HG02588 (cell line): Measurements from ENCODE around the gene PRPF18.

Experiments
- ATAC-seq: cut with Tn5 transposase; IDR thresholded peaks from one replicate; pipeline ENCODE4 v1.9.1; 2021; ENCODE audit warnings: mild to moderate bottlenecking, moderate library complexity; ENCODE audit not compliant: unreplicated experiment

PRPF18 gene

GRCh38 chr10:13665516-13666262 is 78.9 kb downstream of the PRPF18 start:
- no peak for ATAC-seq

- ATAC-seq, result no peak
These were observed 81.4 kb downstream of the PRPF18 start for GRCh38 chr10:13668126-13668525.

- no peak for ATAC-seq
These were observed 82.6 kb downstream of the PRPF18 start for GRCh38 chr10:13669182-13669855.

- no peak for ATAC-seq
These were observed 83.1 kb downstream of the PRPF18 start for GRCh38 chr10:13669901-13670300.

GRCh38 chr10:13670311-13670710 is 83.5 kb downstream of the PRPF18 start:
- ATAC-seq, result no peak

- ATAC-seq, result no peak
These were observed 85.1 kb downstream of the PRPF18 start for GRCh38 chr10:13671904-13672303.

GRCh38 chr10:13672548-13672947 is 85.8 kb downstream of the PRPF18 start:
- ATAC-seq, result no peak

- no peak for ATAC-seq
These were observed 86.4 kb downstream of the PRPF18 start for GRCh38 chr10:13673156-13673555.

- no peak for ATAC-seq
These were observed 88.2 kb downstream of the PRPF18 start for GRCh38 chr10:13674645-13675588.

- ATAC-seq, result no peak
These were observed 91.5 kb downstream of the PRPF18 start for GRCh38 chr10:13678101-13678843.
